ENCODE data around the gene GTPBP6.

The GTPBP6 gene

GRCh38 chrX:334331-334891 lies 15.8 kb upstream of the GTPBP6 start:
- Histone ChIP-seq H3K4me2 (ENCODE audit: low read length) (no peak overlapping the region), H4K91ac (ENCODE audit: low read depth, low read length) (no peak overlapping the region), H2BK12ac (ENCODE audit: low read length) (no peak overlapping the region), H3K14ac (ENCODE audit: low read length) (no peak overlapping the region), H3K36me3 (ENCODE audit: control insufficient read depth in 1 of 2, insufficient read depth in 2 of 2, low read length in 2 of 2) (peaks cover 46 to 50% of the 10 kb centered on the region in 2 experiments), H3K4ac (ENCODE audit: low read depth, low read length) (no peak overlapping the region), H3K27ac (ENCODE audit: low read depth, low read length) (no peak overlapping the region), H3K18ac (ENCODE audit: low read length) (no peak overlapping the region), H3K79me1 (ENCODE audit: low read length) (peaks cover 2% of the 10 kb centered on the region), H3K9ac (ENCODE audit: low read length) (no peak overlapping the region), H3K23ac (ENCODE audit: low read length) (no peak overlapping the region), H2AK5ac (ENCODE audit: low read length) (no peak overlapping the region), H4K12ac (ENCODE audit: low read depth, low read length) (no peak overlapping the region), H3K79me2 (ENCODE audit: control insufficient read depth, insufficient read depth, low read length, poor library complexity) (no peaks in the 10 kb centered on the region), H2AFZ (ENCODE audit: insufficient read depth, low read length, poor library complexity) (no peak overlapping the region), H3K9me3 (ENCODE audit: insufficient read depth, low read depth, low read length) (peaks cover 15% of the 10 kb centered on the region), H3K4me3 (ENCODE audit: low read depth, low read length) (no peak overlapping the region), H4K8ac (ENCODE audit: low read depth, low read length) (no peak overlapping the region), H3K27me3 (ENCODE audit: insufficient read depth, low read length) (no peaks in the 10 kb centered on the region), H3K4me1 (ENCODE audit: control insufficient read depth in 1 of 2, insufficient read depth in 2 of 2, low read length in 2 of 2) (peaks cover 8 to 9% of the 10 kb centered on the region in 2 experiments), H2BK120ac (ENCODE audit: insufficient read depth, low read length, poor library complexity) (no peak overlapping the region), H2BK5ac (ENCODE audit: low read depth, low read length, poor library complexity) (no peak overlapping the region)
- DNase-seq, result no peak
- WGBS (ENCODE audit: extremely low coverage, insufficient coverage, insufficient read length), result no CpG with 5 or more reads among the region's 53 CpGs

GRCh38 chrX:333611-334311 lies 15.2 kb upstream of the GTPBP6 start:
- Histone ChIP-seq H3K27ac (ENCODE audit: low read depth, low read length) (no peak overlapping the region), H3K27me3 (ENCODE audit: insufficient read depth, low read length) (no peaks in the 10 kb centered on the region), H3K79me2 (ENCODE audit: control insufficient read depth, insufficient read depth, low read length, poor library complexity) (no peaks in the 10 kb centered on the region), H3K23ac (ENCODE audit: low read length) (no peak overlapping the region), H4K91ac (ENCODE audit: low read depth, low read length) (no peak overlapping the region), H3K4ac (ENCODE audit: low read depth, low read length) (no peak overlapping the region), H4K12ac (ENCODE audit: low read depth, low read length) (no peak overlapping the region), H2BK120ac (ENCODE audit: insufficient read depth, low read length, poor library complexity) (no peak overlapping the region), H3K4me3 (ENCODE audit: low read depth, low read length) (no peak overlapping the region), H3K9me3 (ENCODE audit: insufficient read depth, low read depth, low read length) (peaks cover 13% of the 10 kb centered on the region), H2AK5ac (ENCODE audit: low read length) (no peak overlapping the region), H4K8ac (ENCODE audit: low read depth, low read length) (no peak overlapping the region), H2BK12ac (ENCODE audit: low read length) (no peak overlapping the region), H2BK5ac (ENCODE audit: low read depth, low read length, poor library complexity) (no peak overlapping the region), H3K9ac (ENCODE audit: low read length) (no peak overlapping the region), H2AFZ (ENCODE audit: insufficient read depth, low read length, poor library complexity) (no peak overlapping the region), H3K18ac (ENCODE audit: low read length) (no peak overlapping the region), H3K4me2 (ENCODE audit: low read length) (no peak overlapping the region), H3K14ac (ENCODE audit: low read length) (no peak overlapping the region), H3K79me1 (ENCODE audit: low read length) (peaks cover 2% of the 10 kb centered on the region), H3K4me1 (ENCODE audit: control insufficient read depth in 1 of 2, insufficient read depth in 2 of 2, low read length in 2 of 2) (peaks cover 8 to 9% of the 10 kb centered on the region in 2 experiments), H3K36me3 (ENCODE audit: control insufficient read depth in 1 of 2, insufficient read depth in 2 of 2, low read length in 2 of 2) (peaks cover 42 to 46% of the 10 kb centered on the region in 2 experiments)
- DNase-seq, result no peak
- no CpG with 5 or more reads among the region's 51 CpGs for WGBS (ENCODE audit: extremely low coverage, insufficient coverage, insufficient read length)

- H3K36me3 ChIP-seq (ENCODE audit: control insufficient read depth in 1 of 2, insufficient read depth in 2 of 2, low read length in 2 of 2), result peaks cover 35 to 40% of the 10 kb centered on the region in 2 experiments
- H2BK120ac ChIP-seq (ENCODE audit: insufficient read depth, low read length, poor library complexity), result no peak overlapping the region
- no peak overlapping the region for H3K27ac ChIP-seq (ENCODE audit: low read depth, low read length)
- H2AK5ac ChIP-seq (ENCODE audit: low read length), result no peak overlapping the region
- no peak overlapping the region for H3K4me2 ChIP-seq (ENCODE audit: low read length)
- H3K9ac ChIP-seq (ENCODE audit: low read length), result no peak overlapping the region
- no peak overlapping the region for H2AFZ ChIP-seq (ENCODE audit: insufficient read depth, low read length, poor library complexity)
- peaks cover 9% of the 10 kb centered on the region for H3K9me3 ChIP-seq (ENCODE audit: insufficient read depth, low read depth, low read length)
- no peak overlapping the region for H2BK12ac ChIP-seq (ENCODE audit: low read length)
- H2BK5ac ChIP-seq (ENCODE audit: low read depth, low read length, poor library complexity), result no peak overlapping the region
- DNase-seq, result no peak
- no peaks in the 10 kb centered on the region for H3K79me2 ChIP-seq (ENCODE audit: control insufficient read depth, insufficient read depth, low read length, poor library complexity)
- H3K23ac ChIP-seq (ENCODE audit: low read length), result no peak overlapping the region
- H3K4me1 ChIP-seq (ENCODE audit: control insufficient read depth in 1 of 2, insufficient read depth in 2 of 2, low read length in 2 of 2), result peaks cover 8 to 9% of the 10 kb centered on the region in 2 experiments
- H4K12ac ChIP-seq (ENCODE audit: low read depth, low read length), result peak overlapping the region; percentile 36
- no peak overlapping the region for H4K8ac ChIP-seq (ENCODE audit: low read depth, low read length)
- no peak overlapping the region for H3K14ac ChIP-seq (ENCODE audit: low read length)
- H3K27me3 ChIP-seq (ENCODE audit: insufficient read depth, low read length), result no peaks in the 10 kb centered on the region
- H3K79me1 ChIP-seq (ENCODE audit: low read length), result peaks cover 2% of the 10 kb centered on the region
- no peak overlapping the region for H4K91ac ChIP-seq (ENCODE audit: low read depth, low read length)
- no peak overlapping the region for H3K4me3 ChIP-seq (ENCODE audit: low read depth, low read length)
- H3K18ac ChIP-seq (ENCODE audit: low read length), result no peak overlapping the region
- no CpG with 5 or more reads among the region's 33 CpGs for WGBS (ENCODE audit: extremely low coverage, insufficient coverage, insufficient read length)
- H3K4ac ChIP-seq (ENCODE audit: low read depth, low read length), result no peak overlapping the region
Measured at GRCh38 chrX:332916-333610, 14.5 kb upstream of the GTPBP6 start.

DNA sequence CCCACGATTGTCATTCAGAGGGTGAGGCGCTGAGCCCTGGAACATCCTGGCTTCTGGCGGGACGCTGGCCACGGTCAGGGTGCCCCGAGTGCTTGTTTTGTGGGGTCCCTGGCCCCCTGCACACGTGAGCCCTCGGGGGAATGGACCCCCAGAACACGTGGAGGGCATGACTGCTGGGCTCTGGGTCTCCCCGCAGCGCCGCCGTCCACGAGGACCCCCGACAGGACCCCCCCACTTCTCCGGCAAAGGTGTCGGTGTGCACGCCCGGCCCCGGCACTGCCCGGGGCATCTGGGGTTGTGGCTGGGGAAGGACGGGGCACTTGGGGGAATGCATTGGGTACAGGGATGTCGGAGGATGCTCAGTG lies 13.9 kb upstream of the GTPBP6 start:
- H3K18ac ChIP-seq (ENCODE audit: low read length), result no peak overlapping the region
- H2AFZ ChIP-seq (ENCODE audit: insufficient read depth, low read length, poor library complexity), result no peak overlapping the region
- H3K4me1 ChIP-seq (ENCODE audit: control insufficient read depth in 1 of 2, insufficient read depth in 2 of 2, low read length in 2 of 2), result peaks cover 8 to 9% of the 10 kb centered on the region in 2 experiments
- peaks cover 2% of the 10 kb centered on the region for H3K79me1 ChIP-seq (ENCODE audit: low read length)
- H3K23ac ChIP-seq (ENCODE audit: low read length), result no peak overlapping the region
- no peak overlapping the region for H3K14ac ChIP-seq (ENCODE audit: low read length)
- H4K8ac ChIP-seq (ENCODE audit: low read depth, low read length), result no peak overlapping the region
- no peak overlapping the region for H2BK12ac ChIP-seq (ENCODE audit: low read length)
- no peak overlapping the region for H3K9ac ChIP-seq (ENCODE audit: low read length)
- H2BK5ac ChIP-seq (ENCODE audit: low read depth, low read length, poor library complexity), result no peak overlapping the region
- DNase-seq, result no peak
- H3K27ac ChIP-seq (ENCODE audit: low read depth, low read length), result no peak overlapping the region
- peaks cover 32 to 36% of the 10 kb centered on the region in 2 experiments for H3K36me3 ChIP-seq (ENCODE audit: control insufficient read depth in 1 of 2, insufficient read depth in 2 of 2, low read length in 2 of 2)
- WGBS (ENCODE audit: extremely low coverage, insufficient coverage, insufficient read length), result no CpG with 5 or more reads among the region's 23 CpGs
- peak overlapping the region; percentile 28 for H3K4me3 ChIP-seq (ENCODE audit: low read depth, low read length)
- no peak overlapping the region for H2AK5ac ChIP-seq (ENCODE audit: low read length)
- H4K12ac ChIP-seq (ENCODE audit: low read depth, low read length), result peak overlapping the region; percentile 36
- no peak overlapping the region for H4K91ac ChIP-seq (ENCODE audit: low read depth, low read length)
- no peaks in the 10 kb centered on the region for H3K27me3 ChIP-seq (ENCODE audit: insufficient read depth, low read length)
- no peak overlapping the region for H3K4ac ChIP-seq (ENCODE audit: low read depth, low read length)
- H2BK120ac ChIP-seq (ENCODE audit: insufficient read depth, low read length, poor library complexity), result no peak overlapping the region
- no peak overlapping the region for H3K4me2 ChIP-seq (ENCODE audit: low read length)
- H3K79me2 ChIP-seq (ENCODE audit: control insufficient read depth, insufficient read depth, low read length, poor library complexity), result no peaks in the 10 kb centered on the region
- peaks cover 9% of the 10 kb centered on the region for H3K9me3 ChIP-seq (ENCODE audit: insufficient read depth, low read depth, low read length)
